Dermis microvascular lymphatic vessel endothelial cell (primary cell): ENCODE data around the gene GAK. TPM values are rescaled to one million over a fixed set of nuclear protein-coding genes. Genes with fewer than 3 reads are reported as not detected.
"Not testable (repeated sequence)": the region's sequence is repeated elsewhere in the genome, so short reads cannot be mapped to it uniquely, and the experiment has no call there.

ENCODE experiments used
- DNase-seq, 2 donors: peaks; one replicate each; pipeline versions ENCODE4 v3.0.0 to v3.0.0-alpha.2; 2010; ENCODE audit warnings: low read depth in 2 of 2
- total RNA-seq: library from RNA; depleted of rRNA; stranded (reverse); fragments of >200 nt; gene quantifications from 2 replicates; pipeline ENCODE4 v1.2.1, GENCODE V29; 2014

GAK gene
- 45.1 and 77.1 TPM in 2 replicates for total RNA-seq

DNA sequence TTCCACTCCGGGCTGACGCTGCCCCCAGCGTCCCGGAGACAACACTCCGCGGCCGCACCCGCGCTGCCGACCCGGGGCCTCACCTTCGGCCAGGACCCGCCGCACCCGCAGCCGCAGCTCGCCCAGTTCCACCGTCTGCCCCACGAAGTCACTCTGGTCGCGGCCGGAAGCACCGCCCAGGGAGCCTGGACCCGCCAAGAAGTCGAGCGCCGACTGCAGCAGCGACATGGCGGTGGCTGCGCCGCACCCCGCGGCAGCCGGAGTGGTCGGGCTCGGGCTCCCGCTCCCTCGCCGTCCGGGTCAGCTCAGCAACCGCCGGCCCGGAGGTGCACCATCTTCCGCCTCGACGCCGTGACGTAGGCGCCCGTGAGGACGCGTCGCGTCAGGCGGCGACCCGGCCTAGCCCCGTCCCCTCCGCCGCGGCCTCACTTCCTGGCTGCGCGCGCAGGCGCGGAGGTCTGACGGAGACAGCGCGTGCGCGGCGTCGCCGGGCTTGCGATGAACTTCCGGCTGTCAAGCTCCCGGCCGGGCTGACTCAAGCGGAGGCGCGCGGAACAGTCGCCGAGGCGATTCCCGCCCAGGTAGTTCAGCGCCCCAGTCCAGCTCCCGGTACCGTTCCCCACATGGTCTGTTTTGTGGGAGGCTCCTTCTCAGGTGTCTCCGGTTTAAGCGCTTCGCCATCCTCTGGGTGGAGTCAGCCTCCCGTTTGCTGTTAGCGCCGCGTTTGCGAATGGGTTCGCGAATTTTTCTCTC, at the start of gene GAK, which contains the start of gene TMEM175:
TSS of gene GAK (minus strand) at position 357 of the 753 bp plus-strand sequence. CDS start at position 228, 129 bp downstream.
TSS of gene TMEM175 (plus strand) at position 501 of the 753 bp plus-strand sequence. CDS start 15,280 bp downstream, outside the sequence.
- peak; percentile 93 to 97 for DNase-seq

GRCh38 chr4:978957-979701, 47.0 kb upstream of the GAK start:
- DNase-seq = peak in 1 of 2 donors; percentile 23

GRCh38 chr4:976016-976415, 43.9 kb upstream of the GAK start:
- DNase-seq = not testable (repeated sequence)

GRCh38 chr4:974668-975067, 42.6 kb upstream of the GAK start:
- DNase-seq = no peak

- DNase-seq = peak; percentile 40 to 89
Observed at GRCh38 chr4:973431-974397, 41.6 kb upstream of the GAK start, which contains the start of gene DGKQ. Gene DGKQ (minus strand): TSS chr4:973569. CDS start chr4:973482, 87 bp downstream.

DNA sequence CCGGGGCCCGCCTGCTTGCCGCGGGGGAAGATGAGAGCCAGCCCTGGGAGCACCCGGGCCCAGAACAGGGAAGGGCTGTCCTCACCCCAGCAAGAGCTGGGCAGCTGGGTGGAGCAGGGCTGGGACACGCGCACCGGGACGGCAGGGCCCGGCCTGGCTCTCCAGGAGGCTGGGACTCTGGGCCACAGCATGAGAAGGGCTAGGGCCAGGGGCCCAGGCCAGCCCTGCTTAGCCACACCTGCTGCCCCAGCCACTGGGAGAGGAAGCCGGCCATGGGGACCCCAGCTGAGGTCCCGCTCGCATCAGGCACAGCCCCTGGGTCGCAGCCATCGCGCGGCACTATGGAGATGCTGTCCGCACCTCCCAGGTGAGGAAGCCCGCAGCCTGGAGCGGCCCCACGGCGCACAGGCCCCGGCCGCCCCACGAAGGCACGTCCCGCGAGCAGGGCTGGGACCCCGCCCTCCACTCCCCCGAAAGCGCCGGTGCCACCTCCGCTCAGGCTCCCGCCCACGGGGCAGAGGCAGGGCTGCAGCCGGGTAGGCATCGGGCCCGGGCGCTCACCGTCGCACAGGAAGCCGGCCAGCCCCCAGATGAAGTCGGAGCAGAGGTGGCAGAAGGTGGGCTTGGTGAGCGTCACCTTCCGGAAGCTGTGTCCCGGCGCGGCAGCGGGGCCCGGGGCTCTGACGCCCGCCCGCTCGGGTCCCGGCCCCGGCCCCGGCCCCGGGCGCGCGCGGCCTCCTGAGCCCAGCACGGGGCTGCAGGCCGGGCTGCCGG, 40.7 kb upstream of the GAK start:
- peak in 1 of 2 donors; percentile 32 for DNase-seq

DNA sequence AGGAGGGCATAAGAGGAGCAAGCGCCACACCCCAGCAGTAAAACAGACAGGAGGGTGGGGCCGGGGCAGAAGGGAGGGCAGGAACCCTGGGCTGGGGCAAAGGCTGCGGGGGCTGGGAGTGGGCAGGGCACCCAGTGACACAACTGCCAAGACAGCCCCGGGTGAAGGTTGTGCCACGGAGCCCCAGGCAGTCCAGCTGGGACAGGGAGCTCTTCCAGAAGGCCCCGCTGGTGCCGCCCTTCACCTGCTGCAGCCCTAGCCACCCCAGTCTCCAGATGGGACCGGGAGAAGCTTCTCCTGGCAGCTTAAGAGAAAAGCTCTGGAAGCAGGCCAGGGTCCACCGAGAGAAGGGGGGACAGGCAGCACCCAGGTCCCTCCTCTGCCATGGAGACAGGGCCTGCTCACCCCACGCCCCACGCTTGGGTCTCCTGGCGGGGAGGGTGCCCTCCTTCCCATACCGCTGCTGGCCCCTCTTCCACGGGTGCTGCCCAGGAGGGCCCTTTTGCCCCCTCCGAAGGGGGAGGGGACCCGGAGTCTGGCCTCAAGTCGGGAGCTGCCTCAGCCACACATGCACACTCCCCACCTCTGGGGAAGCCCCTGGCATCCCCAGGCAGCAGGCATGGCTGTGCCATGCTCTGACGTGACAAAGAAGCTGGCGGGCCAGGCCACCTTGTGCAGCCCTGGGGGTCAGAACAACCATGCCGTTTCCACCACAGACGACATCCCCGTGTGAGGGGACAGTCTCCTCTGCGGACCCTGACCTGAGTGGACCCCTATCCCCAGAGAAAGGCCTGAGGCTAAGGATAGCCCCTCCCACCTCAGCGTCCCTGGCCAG, 39.8 kb upstream of the GAK start:
- DNase-seq = no peak

GRCh38 chr4:970854-971520, 38.9 kb upstream of the GAK start:
- DNase-seq = no peak

- no peak for DNase-seq
Observed at GRCh38 chr4:970046-970745, 38.1 kb upstream of the GAK start.

- no peak for DNase-seq
Observed at GRCh38 chr4:968621-969394, 36.7 kb upstream of the GAK start.

DNA sequence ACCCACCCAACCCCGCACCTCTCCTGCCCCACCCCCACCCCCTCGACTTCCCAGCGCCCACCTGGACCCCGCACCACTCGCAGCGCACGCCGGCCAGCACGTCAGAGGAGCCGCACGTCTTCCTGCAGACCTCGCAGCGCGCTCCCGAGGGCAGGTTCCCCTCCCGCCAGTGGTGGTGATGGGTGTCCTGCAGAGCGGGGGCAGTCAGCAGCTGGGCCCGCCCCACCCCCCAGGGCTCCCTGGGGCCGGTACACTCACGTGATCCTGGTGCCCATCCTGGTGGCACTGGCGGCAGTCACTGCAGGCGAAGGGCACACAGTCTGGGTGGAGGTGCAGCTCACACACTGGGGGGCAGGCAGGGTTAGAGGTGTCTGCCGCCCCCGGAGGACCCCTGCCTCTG, 36.1 kb upstream of the GAK start:
- no peak for DNase-seq

DNA sequence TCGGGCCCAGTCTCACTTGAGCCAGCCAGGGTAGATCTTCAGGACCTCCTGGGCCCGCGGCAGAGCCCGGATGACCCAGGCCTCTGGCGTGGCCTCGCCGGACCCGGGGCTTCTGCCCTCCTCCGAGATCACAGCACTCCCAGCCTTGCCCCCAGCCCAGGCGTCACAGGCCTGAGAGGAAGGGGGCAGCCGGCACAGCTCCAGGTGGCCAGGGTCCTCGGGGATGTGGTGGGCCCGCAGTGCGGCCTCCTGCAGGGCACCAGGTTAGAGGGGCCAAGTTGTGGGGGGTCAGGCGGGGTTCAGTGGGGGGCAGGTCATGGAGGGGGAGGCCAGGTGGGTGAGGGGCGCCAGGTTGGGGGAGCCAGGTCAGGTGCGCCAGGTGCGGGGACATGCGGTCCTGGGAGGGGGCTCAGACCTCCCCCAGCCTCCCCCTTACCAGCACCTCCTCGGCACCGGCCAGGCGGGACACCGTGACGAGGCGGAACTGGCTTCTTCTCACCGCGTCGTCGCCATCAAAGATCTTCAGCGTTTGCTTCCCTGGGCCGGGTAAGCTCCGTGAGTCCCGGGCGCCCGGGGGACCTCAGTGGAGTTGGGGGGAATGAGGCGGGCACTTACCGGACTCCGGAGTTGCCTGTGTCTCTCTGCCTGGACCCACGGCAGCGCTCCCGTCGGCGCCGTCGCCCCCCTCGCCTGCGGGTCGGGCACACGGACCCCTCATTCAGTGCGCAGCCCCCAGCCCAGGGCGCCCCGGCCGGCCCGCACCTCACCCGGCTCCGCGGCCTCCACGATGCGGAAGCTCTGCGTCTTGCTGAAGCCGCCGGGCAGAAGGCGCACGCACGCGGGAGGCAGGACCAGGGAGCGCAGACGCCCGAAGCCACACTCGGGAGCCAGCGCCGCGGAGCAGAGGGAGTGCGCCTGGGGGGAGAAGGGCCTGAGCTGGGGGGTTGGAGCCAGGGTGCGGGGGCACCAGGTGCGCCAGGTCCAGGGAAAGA, 35.3 kb upstream of the GAK start:
- DNase-seq = no peak

GRCh38 chr4:966266-967112, 34.4 kb upstream of the GAK start:
- no peak for DNase-seq

DNA sequence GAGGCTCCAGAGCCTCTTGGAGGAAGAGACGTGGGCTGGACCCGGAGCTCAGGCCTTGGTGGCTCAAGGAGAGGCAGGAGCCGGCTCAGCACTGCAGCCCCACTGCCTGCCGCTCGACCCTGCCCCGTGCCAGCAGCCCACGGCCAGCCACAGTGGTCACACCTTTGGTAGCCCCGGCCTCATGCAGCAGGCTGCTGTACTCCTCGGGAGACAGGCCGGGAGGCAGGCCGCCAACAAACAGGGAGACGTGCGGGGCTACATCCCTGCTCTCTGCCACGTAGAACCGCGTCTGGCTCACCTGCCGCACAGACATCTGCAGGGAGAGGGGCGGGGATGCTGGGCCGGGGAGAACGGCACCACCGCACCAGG, 33.6 kb upstream of the GAK start:
- DNase-seq = no peak

DNA sequence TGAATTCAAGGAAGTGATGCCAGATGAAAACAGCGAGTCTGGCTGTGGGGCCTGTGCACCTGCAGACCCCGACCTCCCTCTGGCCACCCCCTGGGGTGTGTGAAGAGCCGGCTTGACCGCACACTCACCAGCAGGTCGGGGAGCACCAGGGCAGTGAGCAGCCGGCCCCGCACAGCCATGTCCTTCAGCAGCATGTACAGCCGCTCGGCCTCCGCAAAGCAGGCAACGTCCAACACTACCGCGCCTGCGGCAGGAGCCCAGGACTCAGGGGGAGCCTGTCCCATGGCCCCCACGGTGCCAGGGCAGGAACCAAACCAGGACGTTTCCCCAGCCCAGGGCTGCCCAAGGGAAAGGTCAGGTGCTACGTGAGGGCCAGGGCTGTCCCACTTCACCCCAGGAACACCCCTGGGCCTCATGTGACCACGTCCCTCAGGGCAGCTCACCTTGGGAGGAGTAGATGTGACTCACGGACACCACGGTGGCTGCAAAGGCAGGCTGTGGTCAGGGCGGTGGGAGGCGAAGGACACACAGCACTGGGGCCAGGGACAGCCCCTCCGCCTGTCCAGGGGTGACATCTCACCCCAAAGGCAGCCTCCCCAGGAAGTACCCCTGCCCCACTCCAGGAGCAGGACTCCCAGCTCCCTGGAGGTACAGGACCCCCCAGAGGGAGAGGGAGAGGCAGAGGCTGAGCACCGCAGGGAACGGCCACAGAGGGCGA, 33.1 kb upstream of the GAK start:
- DNase-seq = no peak
